TTC549 (cell line): ENCODE results near the gene LAS1L.
"Not testable (repeated sequence)": the region's sequence is repeated elsewhere in the genome, so short reads cannot be mapped to it uniquely, and the experiment has no call there.

Experiments used
- FAIRE-seq: peaks from 2 replicates; lab custom pipeline; 2012; peaks lifted over from hg19 to GRCh38; lab: Jason Lieb, UNC

LAS1L gene

GRCh38 chrX:65534450-65535292 lies at the start of gene LAS1L:
Gene LAS1L (minus strand): TSS chrX:65534787. CDS start chrX:65534715, 72 bp downstream.
- FAIRE-seq: peak; percentile 48

- no peak for FAIRE-seq
These were observed 48.0 kb upstream of the LAS1L start for GRCh38 chrX:65582450-65583082.

GRCh38 chrX:65581661-65582339 lies 47.2 kb upstream of the LAS1L start:
- FAIRE-seq: no peak

GRCh38 chrX:65578346-65578745 lies 43.8 kb upstream of the LAS1L start:
- no peak for FAIRE-seq

GRCh38 chrX:65576160-65576559 lies 41.6 kb upstream of the LAS1L start:
- FAIRE-seq: no peak

- FAIRE-seq: no peak
These were observed 40.4 kb upstream of the LAS1L start for GRCh38 chrX:65575022-65575421.

- no peak for FAIRE-seq
These were observed 39.8 kb upstream of the LAS1L start for GRCh38 chrX:65574356-65574755.

- FAIRE-seq: no peak
These were observed 38.4 kb upstream of the LAS1L start for GRCh38 chrX:65572971-65573370.

GRCh38 chrX:65562850-65563249 lies 28.3 kb upstream of the LAS1L start:
- FAIRE-seq: not testable (repeated sequence)

GRCh38 chrX:65551489-65552339 lies 17.1 kb upstream of the LAS1L start:
- no peak for FAIRE-seq

GRCh38 chrX:65551086-65551485 lies 16.5 kb upstream of the LAS1L start:
- FAIRE-seq: no peak

GRCh38 chrX:65545456-65545855 lies 10.9 kb upstream of the LAS1L start:
- no peak for FAIRE-seq

GRCh38 chrX:65537229-65537628 lies 2.6 kb upstream of the LAS1L start:
- no peak for FAIRE-seq

- FAIRE-seq: no peak
These were observed 1.7 kb upstream of the LAS1L start for GRCh38 chrX:65536291-65536690.

GRCh38 chrX:65532016-65532415 lies 2.6 kb downstream of the LAS1L start:
- no peak for FAIRE-seq

GRCh38 chrX:65528705-65529340 lies 5.8 kb downstream of the LAS1L start:
- FAIRE-seq: no peak

- FAIRE-seq: no peak
These were observed 6.3 kb downstream of the LAS1L start for GRCh38 chrX:65528293-65528692.

GRCh38 chrX:65524139-65524538 lies 10.4 kb downstream of the LAS1L start:
- FAIRE-seq: no peak

- FAIRE-seq: no peak
These were observed 11.7 kb downstream of the LAS1L start for GRCh38 chrX:65522739-65523372.

- FAIRE-seq: not testable (repeated sequence)
These were observed 15.1 kb downstream of the LAS1L start for GRCh38 chrX:65519530-65519929.

GRCh38 chrX:65518980-65519379 lies 15.6 kb downstream of the LAS1L start:
- FAIRE-seq: not testable (repeated sequence)
